GM12801 (cell line): ENCODE results near the gene SHFL.

Experiments
- TF ChIP-seq, protein P1 (sequence below): IDR thresholded peaks from one replicate; pipeline ENCODE4 v1.5.1; 2011; ENCODE audit warnings: control low read depth; ENCODE audit not compliant: insufficient read length; ENCODE audit errors: extremely low read depth

SHFL gene

DNA sequence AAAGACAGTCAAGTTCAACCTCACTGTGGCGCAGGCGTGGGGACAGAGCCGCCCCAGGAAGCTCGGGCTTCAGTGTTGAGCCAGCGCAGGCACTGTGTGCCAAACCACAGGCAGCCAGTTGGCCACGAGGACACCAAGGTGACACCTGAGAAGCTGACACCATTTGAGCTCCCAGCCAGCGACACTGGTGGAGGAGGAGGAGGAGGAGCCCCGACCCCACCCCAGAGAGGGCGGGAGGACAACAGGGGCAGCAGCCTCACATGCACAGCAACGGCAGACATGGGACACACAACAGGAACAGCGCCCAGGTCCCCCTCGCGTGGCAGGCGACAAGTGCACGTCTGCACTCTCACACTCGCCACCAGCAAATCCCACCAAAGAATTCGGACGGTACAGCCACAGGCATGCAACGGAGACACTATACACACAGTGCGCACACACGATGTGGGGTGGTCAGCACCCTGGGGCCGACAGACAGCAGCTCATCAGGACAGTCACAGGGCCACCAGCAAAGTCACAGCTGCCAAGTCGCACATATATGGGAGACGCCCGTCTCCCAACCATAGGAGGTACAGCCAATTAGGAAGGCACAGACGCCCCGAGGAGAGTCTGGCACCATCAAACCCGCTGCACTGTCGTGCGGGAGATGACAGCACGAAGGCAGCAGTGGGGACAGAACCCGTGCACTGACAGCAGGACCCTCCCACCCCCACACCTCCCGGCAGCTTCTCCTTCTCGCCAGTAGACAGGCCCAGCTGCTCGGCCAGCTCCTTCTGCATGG is 30.2 kb downstream of the SHFL start:
- TF ChIP-seq, protein P1, sequence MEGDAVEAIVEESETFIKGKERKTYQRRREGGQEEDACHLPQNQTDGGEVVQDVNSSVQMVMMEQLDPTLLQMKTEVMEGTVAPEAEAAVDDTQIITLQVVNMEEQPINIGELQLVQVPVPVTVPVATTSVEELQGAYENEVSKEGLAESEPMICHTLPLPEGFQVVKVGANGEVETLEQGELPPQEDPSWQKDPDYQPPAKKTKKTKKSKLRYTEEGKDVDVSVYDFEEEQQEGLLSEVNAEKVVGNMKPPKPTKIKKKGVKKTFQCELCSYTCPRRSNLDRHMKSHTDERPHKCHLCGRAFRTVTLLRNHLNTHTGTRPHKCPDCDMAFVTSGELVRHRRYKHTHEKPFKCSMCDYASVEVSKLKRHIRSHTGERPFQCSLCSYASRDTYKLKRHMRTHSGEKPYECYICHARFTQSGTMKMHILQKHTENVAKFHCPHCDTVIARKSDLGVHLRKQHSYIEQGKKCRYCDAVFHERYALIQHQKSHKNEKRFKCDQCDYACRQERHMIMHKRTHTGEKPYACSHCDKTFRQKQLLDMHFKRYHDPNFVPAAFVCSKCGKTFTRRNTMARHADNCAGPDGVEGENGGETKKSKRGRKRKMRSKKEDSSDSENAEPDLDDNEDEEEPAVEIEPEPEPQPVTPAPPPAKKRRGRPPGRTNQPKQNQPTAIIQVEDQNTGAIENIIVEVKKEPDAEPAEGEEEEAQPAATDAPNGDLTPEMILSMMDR: no peak

DNA sequence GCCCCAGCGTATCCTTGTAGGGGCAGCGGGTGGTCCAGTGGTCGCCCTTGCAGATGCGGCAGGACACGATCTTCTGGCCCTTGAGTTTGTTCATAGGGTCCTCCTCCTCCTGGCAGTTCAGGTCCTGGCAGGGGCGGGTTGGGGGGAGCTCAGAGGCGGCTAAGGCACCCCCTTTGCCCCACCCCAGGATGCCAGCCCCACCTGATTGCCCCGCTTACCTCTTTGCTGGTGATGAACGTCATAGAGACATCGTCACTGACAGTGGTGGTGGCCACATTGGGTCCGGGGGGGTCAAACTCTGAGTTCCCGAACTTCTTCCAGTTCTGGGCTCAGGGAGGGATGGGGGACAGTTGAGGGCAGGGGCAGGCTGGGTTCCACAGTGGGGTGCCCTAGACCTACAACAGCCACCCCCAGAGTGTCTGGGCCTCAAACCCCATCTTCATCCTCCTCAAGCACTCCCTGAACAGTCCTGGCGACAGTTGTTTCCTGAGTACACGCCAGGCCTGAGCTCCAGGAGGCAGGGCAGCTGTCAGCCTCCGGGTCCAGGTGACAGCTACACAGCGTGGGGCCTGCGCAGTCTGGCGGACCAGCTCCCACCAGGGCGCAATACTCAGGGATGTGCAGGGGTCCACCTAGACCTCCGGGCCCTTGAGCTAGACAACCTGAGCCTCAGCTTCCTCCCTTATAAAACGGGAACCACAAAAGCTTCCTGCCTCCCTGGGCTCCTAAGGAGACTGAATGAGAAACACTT is 30.9 kb downstream of the SHFL start:
- TF ChIP-seq, protein P1: no peak

DNA sequence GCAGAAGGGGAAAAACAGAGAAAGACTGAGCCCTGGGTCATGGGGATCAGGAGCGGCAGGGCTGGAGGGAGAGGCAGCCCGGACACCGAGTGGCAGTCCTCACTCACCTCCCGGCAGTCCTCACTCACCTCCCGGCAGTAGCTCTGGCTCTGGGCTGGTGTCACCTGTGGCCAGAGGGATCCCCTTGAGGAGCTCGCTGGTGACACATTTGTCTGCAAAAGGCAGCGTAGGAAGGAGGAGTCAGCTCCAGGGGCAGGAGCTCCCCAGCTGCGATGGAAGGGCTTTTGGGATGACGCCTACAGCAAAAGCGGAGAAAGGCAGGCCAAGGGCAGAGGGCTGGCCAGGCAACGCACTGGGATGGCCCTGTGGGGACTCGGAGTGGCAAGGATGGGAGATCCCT is 32.8 kb downstream of the SHFL start:
- TF ChIP-seq, protein P1: no peak

DNA sequence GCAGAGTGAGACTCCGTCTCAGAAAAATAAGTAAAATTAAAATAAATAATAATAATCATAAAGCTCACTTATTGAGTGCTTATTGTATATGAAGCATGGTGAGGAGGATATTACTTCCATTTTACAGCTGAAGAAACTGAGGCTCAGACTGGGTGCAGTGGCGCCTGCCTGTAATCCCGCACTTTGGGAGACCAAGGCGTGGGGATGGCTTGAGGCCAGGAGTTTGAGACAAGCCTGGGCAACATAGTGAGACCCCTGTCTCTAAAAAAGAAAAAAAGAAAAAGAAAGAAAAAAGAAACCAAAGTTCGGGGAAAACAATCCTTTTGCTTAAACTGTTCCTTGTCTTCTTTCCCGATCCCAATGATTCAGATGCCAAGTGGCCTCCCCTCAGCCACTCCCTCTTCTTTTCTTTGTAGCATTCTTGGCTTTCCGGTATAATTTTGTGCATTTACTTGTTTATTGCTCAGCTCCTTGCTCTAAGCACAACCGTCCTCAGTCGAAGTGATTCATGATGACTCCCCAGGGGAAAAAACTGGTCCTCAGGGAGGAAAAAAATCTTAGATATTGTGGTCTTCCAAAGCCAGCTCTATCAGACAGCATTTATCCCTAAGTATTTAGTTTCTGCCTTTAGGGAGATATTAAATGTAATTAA is 34.5 kb downstream of the SHFL start:
- TF ChIP-seq, protein P1: no peak

- TF ChIP-seq, protein P1: no peak
These were observed 35.9 kb downstream of the SHFL start for GRCh38 chr19:10122045-10122444.

DNA sequence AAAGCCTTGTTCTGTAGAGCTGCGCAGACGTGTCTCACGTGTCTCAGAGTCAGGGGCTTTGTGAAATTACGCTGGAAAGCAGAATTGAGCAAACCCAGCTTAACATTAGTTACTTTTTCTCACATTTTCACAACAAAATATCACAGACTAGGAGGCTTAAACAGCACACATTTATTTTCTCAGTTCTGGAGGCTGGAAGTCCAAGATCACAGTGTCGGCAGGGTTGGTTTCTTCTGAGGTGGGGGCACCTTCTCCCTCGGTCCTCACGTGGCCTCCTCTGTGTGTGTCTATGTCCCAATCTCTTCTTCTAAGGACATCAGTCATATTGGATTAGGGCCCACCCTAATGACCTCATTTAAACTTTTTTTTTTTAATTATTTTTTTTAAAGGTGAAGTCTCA is 38.3 kb downstream of the SHFL start:
- TF ChIP-seq, protein P1: no peak

DNA sequence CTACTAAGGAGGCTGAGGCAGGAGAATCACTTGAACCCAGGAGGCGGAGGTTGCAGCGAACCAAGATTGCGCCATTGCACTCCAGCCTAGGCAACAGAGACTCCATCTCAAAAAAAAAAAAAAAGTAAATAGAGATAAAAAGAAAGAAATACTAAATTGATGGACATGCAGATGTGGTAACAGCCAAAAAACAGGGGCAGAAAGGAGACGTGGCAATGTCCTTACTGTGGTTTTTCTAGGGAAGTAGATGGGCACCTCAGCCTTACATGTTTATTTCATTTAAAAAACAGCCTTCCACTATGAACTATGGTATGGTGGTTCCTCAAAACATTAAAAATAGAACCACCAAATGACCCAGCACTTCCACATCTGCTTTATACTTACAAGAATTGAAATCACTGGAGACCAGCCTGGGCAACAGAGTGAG is 40.1 kb downstream of the SHFL start:
- TF ChIP-seq, protein P1: no peak
